Measurements from ENCODE around the gene ZBTB17.

ZBTB17 gene

DNA sequence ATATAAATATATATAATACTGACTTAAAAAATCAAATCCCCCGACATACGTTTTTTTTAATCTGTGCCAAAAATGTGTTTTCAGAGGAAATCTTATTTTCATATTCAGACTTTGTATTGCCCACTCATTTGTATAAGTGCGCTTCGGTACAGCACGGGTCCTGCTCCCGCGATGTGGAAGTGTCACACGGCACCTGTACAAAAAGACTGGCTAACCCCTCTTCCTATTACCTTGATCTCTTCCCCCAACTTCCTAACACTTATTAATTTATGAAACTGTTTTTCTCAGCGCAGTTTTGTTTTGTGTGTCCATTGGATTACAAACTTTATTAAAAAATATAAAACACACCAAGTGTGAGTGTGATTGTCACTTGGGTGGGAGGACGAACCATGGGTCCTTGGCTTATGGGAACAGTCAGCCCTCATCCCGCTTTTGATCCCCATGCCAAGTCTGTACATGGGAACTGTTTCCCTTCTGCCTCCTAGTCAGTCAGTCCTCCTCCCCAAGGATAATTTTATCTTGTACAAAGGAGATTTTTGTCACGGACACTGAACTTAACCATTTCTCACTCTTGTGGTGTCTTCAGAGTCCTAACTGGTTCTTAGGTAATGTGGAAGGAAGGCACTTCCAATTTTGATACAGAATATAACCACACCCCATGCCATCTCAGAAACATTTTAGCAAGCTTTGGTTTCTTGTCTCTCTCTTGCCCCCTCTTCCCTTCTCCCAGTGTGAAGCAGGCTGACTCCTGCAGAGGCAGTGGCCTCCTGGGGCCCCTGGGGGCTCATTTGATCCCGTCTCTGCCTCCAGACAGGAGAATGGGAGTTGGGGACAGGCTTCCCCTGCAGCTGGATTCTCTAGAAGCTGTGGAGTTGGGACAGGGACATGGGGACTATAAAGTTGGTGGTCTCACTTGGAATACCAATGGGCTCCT is 35.5 kb downstream of the ZBTB17 start:
- H3K4me3 ChIP-seq (ENCODE audit: low read length), result no peak overlapping the region
- TF ChIP-seq, protein P1, sequence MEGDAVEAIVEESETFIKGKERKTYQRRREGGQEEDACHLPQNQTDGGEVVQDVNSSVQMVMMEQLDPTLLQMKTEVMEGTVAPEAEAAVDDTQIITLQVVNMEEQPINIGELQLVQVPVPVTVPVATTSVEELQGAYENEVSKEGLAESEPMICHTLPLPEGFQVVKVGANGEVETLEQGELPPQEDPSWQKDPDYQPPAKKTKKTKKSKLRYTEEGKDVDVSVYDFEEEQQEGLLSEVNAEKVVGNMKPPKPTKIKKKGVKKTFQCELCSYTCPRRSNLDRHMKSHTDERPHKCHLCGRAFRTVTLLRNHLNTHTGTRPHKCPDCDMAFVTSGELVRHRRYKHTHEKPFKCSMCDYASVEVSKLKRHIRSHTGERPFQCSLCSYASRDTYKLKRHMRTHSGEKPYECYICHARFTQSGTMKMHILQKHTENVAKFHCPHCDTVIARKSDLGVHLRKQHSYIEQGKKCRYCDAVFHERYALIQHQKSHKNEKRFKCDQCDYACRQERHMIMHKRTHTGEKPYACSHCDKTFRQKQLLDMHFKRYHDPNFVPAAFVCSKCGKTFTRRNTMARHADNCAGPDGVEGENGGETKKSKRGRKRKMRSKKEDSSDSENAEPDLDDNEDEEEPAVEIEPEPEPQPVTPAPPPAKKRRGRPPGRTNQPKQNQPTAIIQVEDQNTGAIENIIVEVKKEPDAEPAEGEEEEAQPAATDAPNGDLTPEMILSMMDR (conservative IDR thresholded peaks at IDR 0.05; ENCODE audit: low read depth, low read length), result no peak
- DNase-seq (ENCODE audit: low read depth), result no peak

DNA sequence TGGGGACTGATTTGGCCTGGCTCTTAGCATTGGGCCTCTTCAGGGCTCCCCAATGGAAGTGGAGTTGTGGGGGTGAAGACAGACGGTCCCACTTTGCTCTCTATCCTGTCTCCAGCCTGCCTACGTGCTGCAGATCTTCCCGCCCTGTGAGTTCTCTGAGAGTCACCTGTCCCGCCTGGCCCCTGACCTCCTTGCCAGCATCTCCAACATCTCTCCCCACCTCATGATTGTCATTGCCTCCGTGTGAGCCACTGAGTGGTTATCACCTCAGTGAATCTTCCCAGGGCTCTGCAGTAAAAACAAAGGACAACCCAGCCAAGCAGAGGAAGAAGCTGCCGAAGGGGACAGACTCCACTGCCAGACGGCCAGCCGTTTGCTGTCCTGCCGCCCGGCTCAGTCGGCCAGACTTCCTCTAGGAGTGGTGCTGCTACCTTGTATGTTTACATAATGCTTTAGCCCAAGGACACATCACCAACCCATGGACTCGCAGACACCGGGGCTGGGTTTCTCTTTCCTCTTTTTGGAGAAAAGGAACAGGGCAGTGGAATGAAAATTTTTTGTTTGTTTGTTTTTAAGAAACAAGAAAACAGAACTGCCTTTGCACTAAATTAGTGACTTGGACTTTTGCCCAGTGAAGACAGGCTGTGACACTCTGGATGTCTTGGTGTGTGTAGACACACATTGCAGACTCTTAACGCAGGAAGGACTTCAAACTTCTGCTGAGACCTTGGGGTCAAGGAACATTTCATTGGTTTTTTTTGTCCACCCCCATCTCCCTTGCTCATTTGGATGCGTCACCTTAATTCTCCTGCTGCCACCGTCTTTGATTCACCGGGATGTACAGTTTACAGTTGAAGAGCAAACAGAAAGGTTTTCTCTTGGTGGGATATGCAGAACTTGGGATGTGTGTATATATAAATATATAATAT is 36.5 kb downstream of the ZBTB17 start:
- H3K4me3 ChIP-seq (ENCODE audit: low read length), result no peak overlapping the region
- DNase-seq (ENCODE audit: low read depth), result no peak
- TF ChIP-seq, protein P1 (conservative IDR thresholded peaks at IDR 0.05; ENCODE audit: low read depth, low read length), result no peak

DNA sequence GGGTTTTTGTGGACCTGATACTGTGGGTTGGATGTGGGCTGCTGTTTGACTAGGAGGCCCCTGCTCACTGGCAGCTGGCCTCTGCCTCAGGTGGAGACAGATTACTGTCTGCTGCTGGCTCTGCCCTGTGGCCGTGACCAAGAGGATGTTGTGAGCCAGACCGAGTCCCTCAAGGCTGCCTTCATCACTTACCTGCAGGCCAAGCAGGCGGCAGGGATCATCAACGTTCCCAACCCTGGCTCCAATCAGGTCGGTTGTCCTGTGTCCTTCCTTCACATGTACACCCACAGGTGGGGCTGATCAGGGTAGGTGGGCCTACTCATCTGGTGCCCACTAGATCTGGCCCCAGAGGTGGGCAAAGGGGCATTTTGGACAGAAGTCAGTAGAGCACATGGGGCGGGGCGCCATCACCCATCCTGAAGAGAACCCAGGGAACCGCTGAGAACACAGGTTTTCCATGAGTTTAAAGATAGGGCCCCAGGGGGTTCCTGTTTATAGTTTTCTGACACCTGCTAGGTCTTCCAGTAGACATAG is 37.2 kb downstream of the ZBTB17 start:
- TF ChIP-seq, protein P1 (conservative IDR thresholded peaks at IDR 0.05; ENCODE audit: low read depth, low read length), result no peak
- no peak overlapping the region for H3K4me3 ChIP-seq (ENCODE audit: low read length)
- DNase-seq (ENCODE audit: low read depth), result no peak

DNA sequence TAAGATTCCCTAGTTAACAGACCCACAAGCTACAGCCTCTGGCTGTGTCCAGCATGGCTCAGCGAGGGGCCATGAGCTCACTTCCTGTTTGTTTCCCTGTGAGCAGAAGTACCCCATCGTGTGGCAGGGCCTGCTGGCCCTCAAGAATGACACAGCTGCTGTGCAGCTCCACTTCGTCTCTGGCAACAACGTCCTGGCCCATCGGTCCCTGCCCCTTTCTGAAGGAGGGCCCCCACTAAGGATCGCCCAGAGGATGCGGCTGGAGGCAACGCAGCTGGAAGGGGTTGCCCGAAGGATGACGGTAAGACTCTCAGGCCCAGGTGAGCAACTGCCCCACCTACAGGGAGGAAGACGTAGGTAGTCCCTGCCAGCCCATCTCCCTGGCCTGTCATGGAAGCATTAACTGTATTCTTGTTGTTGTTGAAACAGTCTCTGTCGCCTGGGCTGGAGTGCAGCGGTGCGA is 38.2 kb downstream of the ZBTB17 start:
- no peak for DNase-seq (ENCODE audit: low read depth)
- TF ChIP-seq, protein P1 (conservative IDR thresholded peaks at IDR 0.05; ENCODE audit: low read depth, low read length), result peak; percentile 11
- no peak overlapping the region for H3K4me3 ChIP-seq (ENCODE audit: low read length)

DNA sequence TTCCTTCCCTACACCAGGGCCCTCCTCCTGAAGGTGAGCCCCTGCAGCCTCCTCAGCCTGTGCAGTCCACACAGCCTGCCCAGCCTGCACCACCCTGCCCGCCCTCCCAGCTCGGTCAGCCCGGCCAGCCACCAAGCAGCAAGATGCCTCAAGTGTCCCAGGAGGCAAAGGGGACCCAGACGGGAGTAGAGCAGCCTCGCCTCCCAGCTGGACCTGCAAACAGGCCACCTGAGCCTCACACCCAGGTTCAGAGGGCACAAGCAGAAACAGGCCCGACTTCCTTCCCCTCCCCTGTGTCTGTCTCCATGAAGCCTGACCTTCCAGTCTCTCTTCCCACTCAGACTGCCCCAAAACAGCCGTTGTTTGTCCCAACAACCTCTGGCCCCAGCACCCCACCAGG is 38.8 kb downstream of the ZBTB17 start:
- TF ChIP-seq, protein P1 (conservative IDR thresholded peaks at IDR 0.05; ENCODE audit: low read depth, low read length), result no peak
- no peak for DNase-seq (ENCODE audit: low read depth)
- H3K4me3 ChIP-seq (ENCODE audit: low read length), result no peak overlapping the region

DNA sequence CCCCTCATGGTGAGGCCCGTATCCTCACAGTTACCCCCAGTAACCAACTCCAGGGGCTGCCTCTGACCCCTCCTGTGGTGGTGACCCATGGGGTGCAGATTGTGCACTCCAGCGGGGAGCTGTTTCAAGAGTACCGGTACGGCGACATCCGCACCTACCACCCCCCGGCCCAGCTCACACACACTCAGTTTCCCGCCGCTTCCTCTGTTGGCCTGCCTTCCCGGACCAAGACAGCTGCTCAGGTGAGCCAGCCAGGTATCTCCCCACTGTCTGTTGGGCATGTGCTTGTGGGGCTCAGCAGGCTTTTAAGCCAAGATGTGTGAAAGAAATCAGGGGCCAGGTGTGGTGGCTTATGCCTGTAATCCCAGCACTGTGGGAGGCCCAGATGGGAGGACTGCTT is 39.9 kb downstream of the ZBTB17 start:
- DNase-seq (ENCODE audit: low read depth), result no peak
- H3K4me3 ChIP-seq (ENCODE audit: low read length), result no peak overlapping the region
- TF ChIP-seq, protein P1 (conservative IDR thresholded peaks at IDR 0.05; ENCODE audit: low read depth, low read length), result no peak

All from retinal pigment epithelial cell (primary cell).